ENCODE measurements around the gene CEMIP.

CEMIP gene

DNA sequence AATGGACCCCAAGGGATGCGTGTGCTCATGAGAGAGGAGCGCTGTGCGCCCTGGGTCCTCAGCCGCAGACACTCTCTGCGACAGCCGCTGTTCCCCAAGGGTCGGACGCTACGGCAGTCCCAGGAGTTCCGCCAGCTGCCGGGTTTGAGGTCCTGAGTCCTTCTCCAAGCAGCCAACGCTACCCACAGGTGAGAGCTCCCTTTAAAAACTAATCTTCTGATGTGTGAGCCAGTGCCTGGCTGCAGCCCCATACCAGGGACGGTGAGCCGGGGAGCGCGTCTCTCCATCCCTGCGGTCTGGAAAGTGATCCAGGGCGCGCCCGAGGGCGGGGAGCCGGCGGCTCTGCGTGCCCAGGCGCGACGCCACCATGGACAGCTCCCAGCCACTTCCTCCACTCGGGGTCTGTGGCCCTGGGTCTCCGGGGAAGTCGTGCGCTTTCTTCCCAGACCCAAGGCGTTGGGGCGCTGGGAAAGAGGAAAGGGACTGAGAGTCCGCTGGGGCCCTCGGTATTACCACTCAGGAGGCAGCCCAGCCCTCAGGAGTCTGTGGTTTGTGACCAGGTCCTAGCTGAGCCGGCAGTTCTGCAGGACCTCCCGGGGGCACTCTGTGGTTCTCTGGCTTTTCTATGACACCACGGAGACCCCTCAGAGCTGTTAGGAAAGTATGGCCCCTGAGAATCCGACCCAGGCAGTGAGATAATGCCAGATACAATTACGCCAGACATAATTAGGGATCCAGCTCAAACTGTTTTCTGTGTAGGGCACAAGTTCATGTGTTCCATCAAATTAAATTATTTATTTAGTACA is 1.4 kb downstream of the CEMIP start:
- DNase-seq (ENCODE audit: low read depth in 1 of 2, low spot score in 1 of 2) = peak in 1 of 2 donors; percentile 16

DNA sequence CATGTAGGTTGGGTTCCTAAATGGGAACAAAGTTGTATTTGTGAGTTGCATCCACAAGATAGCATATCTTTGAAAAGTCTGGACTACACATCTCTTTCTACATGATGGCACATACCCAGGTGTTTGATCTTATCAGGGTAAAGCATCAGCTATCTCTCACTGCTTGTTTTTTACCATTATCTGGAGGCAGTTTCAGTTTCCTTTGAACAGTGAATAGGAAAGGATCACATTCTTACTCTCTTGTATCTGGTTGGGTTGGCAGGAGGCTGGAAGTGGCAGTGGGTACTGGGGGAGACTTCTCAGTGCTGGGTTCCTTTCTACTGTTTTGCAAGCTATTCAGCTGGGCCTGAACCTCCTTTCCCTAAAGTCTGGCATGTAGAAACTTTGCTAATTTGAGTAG is 4.1 kb downstream of the CEMIP start:
- DNase-seq (ENCODE audit: low read depth in 1 of 2, low spot score in 1 of 2) = no peak

DNA sequence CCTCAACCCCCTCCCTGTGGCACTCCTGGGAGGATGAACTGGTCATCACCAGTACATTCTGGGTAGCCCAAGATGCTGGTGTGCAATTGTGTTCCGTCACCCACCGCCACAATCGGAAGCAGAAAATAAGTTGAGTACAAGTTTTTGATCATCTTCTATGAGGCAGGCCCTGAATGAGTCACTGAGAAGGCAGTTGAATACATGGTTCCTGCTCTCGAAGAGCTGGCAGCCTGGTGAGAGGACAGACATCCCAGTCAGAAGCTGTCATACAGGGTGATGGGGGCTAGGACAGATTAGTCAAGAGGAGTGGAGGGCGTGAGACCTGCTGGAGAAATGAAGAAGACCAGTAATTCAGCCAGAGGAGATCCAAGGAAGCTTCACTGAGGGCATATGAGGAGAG is 6.2 kb downstream of the CEMIP start:
- DNase-seq (ENCODE audit: low read depth in 1 of 2, low spot score in 1 of 2) = no peak

DNA sequence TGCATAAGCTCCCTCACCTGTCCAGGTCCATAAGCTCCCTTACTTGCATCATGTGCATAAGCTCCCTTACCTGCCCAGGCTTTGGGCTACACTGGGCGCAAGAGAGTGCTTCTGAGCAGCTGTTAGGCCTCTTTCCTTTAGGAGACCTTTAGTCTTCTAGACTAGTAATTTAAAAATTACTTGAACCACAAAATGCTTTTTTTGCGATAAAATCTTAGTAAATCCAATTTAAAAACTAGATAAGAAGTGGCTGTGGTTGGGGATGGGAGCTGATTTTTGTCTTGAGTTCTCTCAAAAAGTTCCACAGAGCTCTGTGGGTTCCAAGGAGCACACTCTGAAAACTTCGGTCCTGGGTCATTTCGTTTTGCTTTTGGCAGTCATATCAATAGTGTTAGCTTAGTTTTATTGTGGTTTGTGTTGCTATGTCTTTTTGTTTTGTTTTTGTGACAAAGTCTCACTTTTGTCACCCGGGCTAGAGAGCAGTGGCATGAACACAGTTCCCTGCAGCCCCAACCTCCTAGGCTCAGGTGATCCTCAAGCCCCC is 6.7 kb downstream of the CEMIP start:
- no peak for DNase-seq (ENCODE audit: low read depth in 1 of 2, low spot score in 1 of 2)

DNA sequence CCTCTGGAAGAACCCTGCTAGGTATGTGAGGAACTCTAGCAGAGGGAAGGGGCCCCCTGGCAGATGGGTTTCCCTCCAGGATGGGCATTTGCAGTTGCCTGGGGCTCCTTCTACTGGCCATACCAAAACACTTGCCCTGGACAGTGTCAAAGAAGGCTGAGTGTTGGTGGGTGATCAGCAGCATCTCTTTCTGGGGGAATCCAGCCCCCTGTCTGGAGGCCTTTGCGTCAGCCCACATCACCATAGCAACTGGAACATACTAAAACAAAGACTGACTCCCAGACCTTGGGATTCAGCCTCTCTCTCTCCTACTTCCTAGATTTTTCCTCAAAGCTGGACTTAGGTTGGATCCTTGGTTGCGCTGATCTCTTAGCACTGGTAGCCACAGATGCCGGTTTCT is 8.1 kb downstream of the CEMIP start:
- no peak for DNase-seq (ENCODE audit: low read depth in 1 of 2, low spot score in 1 of 2)

DNA sequence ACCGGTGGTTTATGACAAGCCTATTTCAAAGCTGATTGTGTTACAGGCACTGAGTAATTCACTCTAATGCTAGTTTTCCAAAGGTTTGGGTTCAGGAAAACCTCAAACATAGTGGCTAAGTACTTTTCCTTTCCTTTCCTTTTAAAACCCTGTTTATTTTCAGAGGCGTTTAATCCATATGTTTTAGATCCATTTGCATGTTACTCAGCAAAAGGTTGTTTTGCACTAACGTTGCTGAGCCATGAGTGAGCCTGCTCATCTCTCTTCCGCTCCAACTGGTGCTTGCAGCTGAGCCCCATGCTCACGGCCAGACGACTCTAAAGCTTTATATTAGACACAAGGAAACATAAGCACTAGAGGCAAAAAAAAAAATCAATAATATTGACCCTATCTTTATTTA is 9.4 kb downstream of the CEMIP start:
- no peak for DNase-seq (ENCODE audit: low read depth in 1 of 2, low spot score in 1 of 2)

DNA sequence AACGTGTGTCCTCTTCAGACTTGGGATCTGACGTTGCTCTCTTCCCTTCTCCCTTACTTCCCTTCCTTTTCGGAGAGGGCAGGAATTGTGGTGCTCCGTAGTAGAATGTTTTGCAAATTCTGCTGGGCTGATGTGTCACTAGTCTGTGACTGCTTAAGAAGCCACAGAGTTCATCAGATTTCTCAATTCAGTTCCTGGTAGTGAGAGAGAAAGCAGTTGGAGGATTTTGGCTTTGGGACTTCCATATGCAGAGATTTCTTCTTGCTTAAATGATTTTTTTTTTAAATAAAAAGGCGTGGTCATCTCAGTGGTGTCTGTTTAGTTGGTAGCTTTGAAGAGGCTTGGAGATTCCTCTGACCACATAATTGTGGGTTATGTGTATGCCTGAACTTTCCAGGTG is 10.1 kb downstream of the CEMIP start:
- DNase-seq (ENCODE audit: low read depth in 1 of 2, low spot score in 1 of 2) = no peak

DNA sequence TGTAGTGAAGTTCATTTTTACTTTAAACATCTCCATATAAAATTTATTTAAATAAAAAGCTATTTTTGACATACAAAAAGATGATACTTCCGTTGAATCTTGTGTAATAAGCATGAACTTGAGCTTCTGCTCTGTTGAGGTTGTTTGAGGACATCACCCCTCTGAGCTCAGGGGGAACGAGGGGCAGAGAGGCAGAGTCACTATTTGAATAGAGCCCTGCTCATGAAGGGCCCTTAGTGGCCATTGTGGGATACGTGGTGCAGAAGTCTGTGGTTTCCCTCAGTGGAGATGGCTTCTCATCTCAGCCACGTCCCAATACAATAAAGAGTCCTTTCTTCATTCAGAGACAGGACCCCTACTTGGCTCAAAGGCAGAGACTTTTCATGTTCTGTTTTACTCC is 10.6 kb downstream of the CEMIP start:
- DNase-seq (ENCODE audit: low read depth in 1 of 2, low spot score in 1 of 2) = no peak

DNA sequence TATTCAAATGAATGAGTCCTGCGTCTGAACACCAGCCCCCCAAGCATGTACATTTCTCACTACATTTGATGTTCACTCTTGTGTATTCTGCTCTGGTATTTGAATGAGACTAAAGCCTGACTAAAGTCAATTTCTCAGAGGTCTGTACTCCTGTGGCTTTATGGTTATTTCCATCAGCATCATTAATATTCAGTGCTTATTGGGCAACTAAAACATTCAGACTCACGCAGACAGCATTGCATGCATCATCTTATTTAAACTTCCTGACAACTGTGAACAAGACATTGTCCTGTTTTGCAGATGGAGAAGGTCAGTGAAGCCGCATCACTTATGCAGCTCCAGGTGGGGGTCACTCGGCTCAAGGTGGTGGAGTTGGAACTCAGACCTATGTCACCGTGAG is 11.1 kb downstream of the CEMIP start:
- no peak for DNase-seq (ENCODE audit: low read depth in 1 of 2, low spot score in 1 of 2)

DNA sequence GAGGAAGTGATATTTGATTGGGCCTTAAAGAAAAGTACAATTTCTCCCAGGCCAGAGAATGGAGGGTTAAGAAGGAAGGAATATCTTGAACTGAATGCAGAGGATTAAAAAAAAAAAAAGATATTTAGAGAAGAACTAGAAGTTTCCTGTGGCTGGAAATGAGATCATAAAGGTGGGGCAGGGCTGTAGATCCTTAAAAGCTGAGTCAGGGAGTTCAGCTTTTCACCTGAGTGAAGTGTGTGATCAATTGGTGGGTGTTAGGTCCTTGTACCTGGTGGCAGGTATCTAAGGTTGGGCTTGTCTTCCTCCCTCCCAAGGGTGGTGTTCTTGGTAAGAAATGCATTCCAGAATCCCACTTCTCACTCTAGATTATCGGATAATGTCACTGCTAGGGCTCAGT is 11.8 kb downstream of the CEMIP start:
- DNase-seq (ENCODE audit: low read depth in 1 of 2, low spot score in 1 of 2) = no peak

DNA sequence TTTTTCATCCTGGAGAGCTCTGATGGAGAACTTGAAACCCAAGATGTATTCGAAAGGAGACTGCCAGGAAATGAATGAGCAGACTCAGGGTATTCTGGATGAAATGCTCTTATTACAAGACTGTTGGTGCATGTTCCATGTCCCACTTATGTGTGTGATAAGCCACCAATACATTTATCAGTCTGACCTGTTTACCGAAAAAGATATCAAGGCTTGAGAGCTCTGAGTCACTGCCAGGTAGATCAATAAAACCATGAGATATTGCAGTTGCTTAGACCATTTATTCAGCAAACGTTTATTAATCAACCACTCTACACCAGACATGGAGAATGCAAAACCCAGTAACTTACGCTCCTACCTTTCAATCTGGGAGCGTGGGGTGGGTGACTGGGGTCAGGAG is 17.2 kb downstream of the CEMIP start:
- DNase-seq (ENCODE audit: low read depth in 1 of 2, low spot score in 1 of 2) = no peak

DNA sequence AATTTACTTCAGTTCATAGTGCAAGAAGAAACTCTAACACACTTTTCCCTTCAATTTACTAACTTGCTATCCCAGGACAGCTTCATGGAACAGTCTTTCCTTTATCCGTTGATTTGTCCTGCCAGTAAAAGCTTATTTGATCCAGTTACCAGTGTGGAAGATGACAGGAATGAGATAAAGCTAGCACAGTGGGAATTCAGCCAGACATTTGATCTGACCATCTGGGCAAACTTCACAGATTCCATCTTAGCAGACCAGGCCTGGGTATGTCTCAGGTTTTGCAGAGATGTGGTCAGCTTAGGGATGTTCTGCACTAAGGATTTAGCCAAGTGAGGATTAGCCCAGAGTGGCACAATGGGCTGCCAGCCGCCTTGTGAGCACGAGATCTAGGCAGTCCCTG is 19.7 kb downstream of the CEMIP start:
- no peak for DNase-seq (ENCODE audit: low read depth in 1 of 2, low spot score in 1 of 2)

DNA sequence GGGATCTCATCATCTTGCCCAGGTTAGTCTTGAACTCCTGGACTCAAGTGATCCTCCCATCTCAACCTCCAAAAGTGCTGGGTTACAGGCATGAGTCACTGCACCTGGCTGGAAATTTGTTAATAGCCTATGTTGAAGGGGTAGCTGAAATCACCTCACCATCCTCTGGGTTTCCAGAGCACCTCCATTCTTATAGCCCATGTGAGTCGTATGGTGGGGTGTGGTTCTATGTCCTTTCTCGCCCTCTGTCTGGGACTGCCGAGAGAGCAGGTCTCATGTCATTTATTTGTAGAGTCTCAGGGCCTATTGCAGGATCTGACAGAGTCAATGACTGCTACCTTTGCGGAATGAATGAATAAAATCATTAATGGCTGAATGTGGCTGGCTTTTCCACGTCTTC is 20.9 kb downstream of the CEMIP start:
- DNase-seq (ENCODE audit: low read depth in 1 of 2, low spot score in 1 of 2) = no peak

DNA sequence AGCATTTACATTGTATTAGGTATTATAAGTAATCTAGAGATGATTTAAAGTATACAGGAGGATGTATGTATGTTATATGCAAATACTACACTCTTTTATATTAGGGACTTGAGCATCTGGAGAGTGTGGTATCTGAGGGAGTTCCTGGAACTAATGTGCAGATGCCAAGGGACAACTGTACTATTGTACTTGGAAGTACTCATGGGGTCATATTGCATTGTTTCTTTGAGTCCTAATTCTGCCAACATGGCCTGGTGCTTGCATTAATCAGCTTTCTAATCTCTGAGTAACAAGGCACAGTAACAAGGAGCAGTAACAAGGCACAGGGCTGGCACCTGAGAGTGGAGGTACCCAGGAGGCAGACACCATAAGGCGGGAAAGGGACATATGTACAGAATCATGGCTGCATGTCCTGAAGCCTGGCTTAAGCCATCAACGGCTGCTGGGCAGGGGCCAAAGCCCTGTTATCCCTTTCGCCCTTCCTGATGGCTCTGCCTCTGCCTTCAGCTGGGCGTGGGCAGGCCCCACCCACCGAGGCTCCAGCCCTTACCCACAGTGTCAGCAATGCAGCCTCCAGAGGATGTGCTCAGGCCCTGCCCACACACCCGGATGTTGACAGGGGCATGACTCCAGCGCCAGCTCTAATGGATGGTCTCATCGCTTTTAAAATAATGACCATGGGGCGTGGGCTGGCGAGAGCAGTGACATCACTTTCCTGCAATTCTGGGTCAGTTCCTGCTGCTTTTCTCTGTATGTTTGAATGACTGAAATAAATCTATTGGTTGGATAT is 22.9 kb downstream of the CEMIP start:
- DNase-seq (ENCODE audit: low read depth in 1 of 2, low spot score in 1 of 2) = no peak

DNA sequence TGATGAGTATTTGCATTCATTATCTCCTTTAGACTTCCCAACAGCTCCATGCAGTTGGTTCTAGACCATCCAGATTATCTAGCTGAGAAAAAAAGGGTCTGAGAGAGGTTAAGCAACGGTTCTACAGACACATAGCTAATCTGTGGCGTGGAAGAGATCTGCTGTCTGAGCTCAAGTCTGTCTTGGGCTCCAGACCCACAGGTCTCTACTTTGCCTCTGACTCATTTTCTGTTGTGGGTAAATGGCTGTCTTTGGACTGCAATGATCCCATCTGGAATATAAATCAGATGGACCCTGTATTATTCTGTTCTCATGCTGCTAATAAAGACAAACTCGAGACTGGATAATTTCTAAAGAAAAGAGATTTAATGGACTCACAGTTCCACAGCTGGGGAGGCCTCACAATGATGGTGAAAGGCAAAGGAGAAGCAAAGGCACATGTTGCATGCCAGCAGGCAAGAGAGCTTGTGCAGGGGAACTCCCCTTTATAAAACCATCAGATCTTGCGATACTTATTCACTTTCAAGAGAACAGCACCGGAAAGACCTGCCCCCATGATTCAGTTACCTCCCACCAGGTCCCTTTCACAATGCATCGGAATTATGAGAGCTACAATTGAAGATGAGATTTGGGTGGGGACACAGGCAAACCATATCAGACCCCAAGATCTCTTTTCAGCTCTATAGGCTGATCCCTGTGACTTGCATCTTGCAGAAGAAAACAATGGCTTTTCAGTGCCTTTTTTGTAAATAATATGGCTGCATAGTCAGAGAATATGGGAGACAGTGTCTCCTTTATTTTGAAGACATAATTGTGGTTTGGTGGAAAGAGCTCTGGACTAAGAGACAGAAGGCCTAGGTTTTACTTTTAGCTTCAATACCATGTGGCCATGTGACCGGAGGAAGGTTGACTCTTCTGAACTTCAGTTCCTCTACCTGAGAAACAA is 24.7 kb downstream of the CEMIP start:
- no peak for DNase-seq (ENCODE audit: low read depth in 1 of 2, low spot score in 1 of 2)

DNA sequence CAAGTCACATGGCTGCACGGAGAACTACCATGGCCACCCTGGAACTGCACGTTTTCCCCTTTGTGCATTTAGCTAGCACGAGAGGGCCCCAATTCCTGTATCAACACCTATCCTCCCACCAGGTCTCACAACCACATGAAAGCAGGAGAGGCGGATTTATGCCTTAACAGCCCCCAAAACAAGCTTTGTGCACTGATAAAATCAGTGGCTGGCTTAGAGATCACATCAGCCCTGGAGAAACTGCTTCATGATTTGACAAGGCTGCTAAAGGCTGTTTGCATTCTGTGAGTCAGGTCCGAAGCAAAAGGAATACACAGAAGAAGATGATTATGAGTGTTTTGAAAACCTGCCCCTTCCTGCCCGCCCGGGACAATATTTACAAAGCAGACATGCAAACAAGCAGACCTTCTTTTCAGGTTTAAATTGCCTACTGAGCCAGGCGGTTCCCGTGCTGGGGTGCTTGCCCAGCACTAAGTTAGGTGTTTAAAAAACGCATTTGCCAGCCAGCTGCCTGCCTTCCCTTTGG is 25.9 kb downstream of the CEMIP start:
- DNase-seq (ENCODE audit: low read depth in 1 of 2, low spot score in 1 of 2) = no peak

DNA sequence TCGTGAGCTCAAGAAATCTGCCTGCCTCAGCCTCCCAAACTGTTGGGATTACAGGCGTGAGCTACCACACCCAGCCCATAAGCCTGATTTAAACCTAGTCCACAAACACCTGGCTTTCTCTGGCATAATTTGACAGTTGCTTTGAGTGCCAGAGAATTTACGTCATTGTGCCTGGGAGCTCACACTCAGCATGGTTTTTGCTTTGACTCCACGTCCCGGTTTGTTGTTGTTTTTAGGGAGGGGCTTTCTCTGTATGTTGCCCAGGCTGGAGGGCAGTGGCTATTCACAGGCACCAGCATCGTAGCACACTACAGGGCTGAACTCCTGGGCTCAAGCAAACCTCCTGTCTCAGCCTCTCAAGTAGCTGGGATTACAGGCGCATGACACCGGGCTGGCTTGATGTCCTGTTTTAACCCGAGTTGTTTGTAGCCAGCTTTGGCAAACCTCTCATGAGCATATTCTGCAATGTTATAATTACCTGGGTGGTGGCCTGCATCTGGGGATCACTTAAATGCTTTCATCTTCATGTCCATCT is 32.7 kb downstream of the CEMIP start:
- DNase-seq (ENCODE audit: low read depth in 1 of 2, low spot score in 1 of 2) = no peak

DNA sequence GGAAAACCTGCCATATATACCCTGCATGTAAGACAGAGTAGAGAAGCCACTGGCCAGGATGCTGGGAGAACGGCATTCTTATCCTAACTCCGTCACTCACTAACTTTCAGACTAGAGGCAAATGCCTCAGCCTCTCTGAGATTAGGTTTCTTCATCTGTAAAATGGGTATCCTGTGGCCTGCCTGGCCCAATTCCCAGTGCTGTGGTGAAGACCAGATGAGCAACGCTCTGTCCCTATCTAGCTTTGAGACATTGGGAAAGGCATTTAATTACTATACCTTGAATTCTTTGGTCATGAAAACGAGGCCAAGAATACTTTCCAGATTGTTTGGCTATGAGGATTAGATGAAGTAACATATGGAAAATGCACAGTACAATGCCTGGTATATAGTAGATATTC is 35.9 kb downstream of the CEMIP start:
- no peak for DNase-seq (ENCODE audit: low read depth in 1 of 2, low spot score in 1 of 2)

DNA sequence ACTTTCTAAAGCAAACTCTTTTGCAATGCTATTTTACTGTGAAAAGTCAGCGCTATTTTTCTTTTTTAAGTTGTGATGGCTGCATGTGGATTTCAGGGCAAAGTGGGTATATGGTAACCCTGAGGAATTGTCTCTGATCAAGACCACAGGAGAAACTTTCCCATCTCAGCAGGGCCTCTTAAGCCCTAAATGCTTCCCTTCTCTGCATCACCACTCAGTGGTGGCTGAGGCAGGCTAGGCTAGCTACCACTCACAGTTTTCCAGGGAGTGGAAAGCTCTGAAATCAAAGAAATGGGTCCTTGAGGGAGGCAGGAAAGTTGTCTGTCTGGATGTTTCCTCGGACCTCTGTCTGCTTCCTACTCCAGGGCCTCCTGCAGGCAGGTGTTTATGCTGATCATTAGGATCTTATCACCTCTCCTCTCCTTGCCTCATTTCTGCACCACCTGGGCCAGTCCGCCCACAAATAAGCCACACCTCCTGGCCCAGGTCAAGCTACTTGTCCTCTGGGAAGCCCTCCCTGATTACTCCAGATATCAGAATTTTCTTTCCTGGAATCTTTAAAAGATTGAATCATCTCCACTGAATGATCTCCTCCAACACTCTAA is 37.0 kb downstream of the CEMIP start:
- no peak for DNase-seq (ENCODE audit: low read depth in 1 of 2, low spot score in 1 of 2)

DNA sequence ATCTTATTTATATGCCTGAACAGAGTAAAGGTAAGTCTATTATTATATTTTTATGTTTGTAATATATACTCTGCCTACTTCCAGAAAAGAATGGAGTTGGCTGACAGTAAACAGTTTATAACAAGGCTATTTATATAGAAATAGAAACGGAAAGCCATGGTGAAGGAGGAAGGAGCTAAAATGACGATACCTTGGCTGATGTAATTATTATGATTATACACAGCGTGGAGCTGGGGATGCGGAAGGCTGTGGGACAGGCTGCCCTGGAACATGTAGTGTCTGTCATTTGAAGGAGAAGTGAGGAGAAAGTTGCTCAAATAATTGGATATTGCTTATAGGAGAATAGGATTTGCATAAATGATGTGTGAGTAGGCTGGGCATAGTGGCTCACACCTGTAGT is 37.8 kb downstream of the CEMIP start:
- no peak for DNase-seq (ENCODE audit: low read depth in 1 of 2, low spot score in 1 of 2)
